GM21390 (cell line): ENCODE results near the gene SLC6A15.

Source experiments
- ATAC-seq: cut with Tn5 transposase; IDR thresholded peaks from one replicate; pipeline ENCODE4 v1.9.1; 2021; ENCODE audit not compliant: unreplicated experiment

The SLC6A15 gene

GRCh38 chr12:84810611-84811010 lies 102.0 kb downstream of the SLC6A15 start:
- ATAC-seq, result no peak
